HCT116 (cell line): ENCODE measurements around the gene SQSTM1. TPM values are rescaled to one million over a fixed set of nuclear protein-coding genes. Genes with fewer than 3 reads are reported as not detected.

ENCODE experiments used
- ATAC-seq: fragments of 200-7000 bp; cut with Tn5 transposase; 2 replicates; pipeline ENCODE4 v1.9.1; 2020; ENCODE audit warnings: mild to moderate bottlenecking, moderate library complexity
- BruUV-seq: library from RNA; stranded (reverse); fragments of 400-500 nt; replicated peaks from 2 replicates; lab custom pipeline; 2021; lab: Mats Ljungman, UMichigan
- CTCF ChIA-PET: fragments of 300-600 bp; sonication (Branson Sonifier 250); formaldehyde crosslinking; loops from one replicate; lab custom pipeline; 2021; ENCODE audit warnings: antibody characterized with exemption; lab: Charles Lee
- POLR2A ChIA-PET: fragments of 300-600, 350-600 bp; sonication (Branson Sonifier 250); formaldehyde crosslinking; loops from one replicate; lab custom pipeline; 2021; ENCODE audit warnings: antibody characterized with exemption; lab: Charles Lee
- RAD21 ChIA-PET, 2 experiments: fragments of 300-600 bp; sonication (Branson Sonifier 250); formaldehyde crosslinking; loops; one replicate each; lab custom pipeline; 2023; ENCODE audit warnings: low total read pairs in 2 of 2; ENCODE audit not compliant: uncharacterized antibody in 2 of 2, unreplicated experiment in 2 of 2, low non-redundant PET in 1 of 2; lab: Charles Lee
- DNase-seq: peaks from one replicate; pipeline ENCODE4 v3.0.0-alpha.2; 2010; ENCODE audit warnings: low read depth, low spot score
- H2AFZ ChIP-seq: fragments of 200-600 bp; shearing (Covaris generic), sonication (generic); 2 replicates; pipeline ENCODE4 v1.6.1; 2017; ENCODE audit warnings: low read depth, mixed run types, mixed read lengths, antibody characterized with exemption, low read length; ENCODE audit not compliant: poor library complexity, severe bottlenecking
- H3K27ac ChIP-seq: 2 replicates; pipeline ENCODE4 v1.5.1; 2012; ENCODE audit warnings: low read depth, low read length
- H3K27me3 ChIP-seq: fragments of 200-600 bp; sonication (generic); 2 replicates; pipeline ENCODE4 v1.6.1; 2016; ENCODE audit warnings: mixed run types, low read length, mixed read lengths; ENCODE audit not compliant: insufficient read depth
- H3K36me3 ChIP-seq, 2 experiments: fragments of 200-500 bp in 1 of 2; fragments of 200-600 bp in 1 of 2; sonication (Bioruptor generic) in 1 of 2; sonication (generic) in 1 of 2; 2 replicates each; pipeline versions ENCODE4 v1.5.1 to v1.6.1; 2014 to 2016; ENCODE audit warnings: low read length in 2 of 2, inconsistent platforms in 1 of 2, mixed read lengths in 1 of 2, mixed run types in 1 of 2; ENCODE audit not compliant: insufficient read depth in 2 of 2, control insufficient read depth in 1 of 2
- H3K4me1 ChIP-seq, 2 experiments: fragments of 200-600 bp in 1 of 2; sonication (generic) in 1 of 2; 2 replicates each; pipeline versions ENCODE4 v1.5.1 to v1.6.1; 2012 to 2017; ENCODE audit warnings: low read length in 2 of 2, inconsistent platforms in 1 of 2, mild to moderate bottlenecking in 1 of 2, mixed read lengths in 1 of 2, mixed run types in 1 of 2, moderate library complexity in 1 of 2; ENCODE audit not compliant: insufficient read depth in 2 of 2, control insufficient read depth in 1 of 2
- H3K4me2 ChIP-seq: fragments of 200-600 bp; sonication (generic); 2 replicates; pipeline ENCODE4 v1.6.1; 2017; ENCODE audit warnings: mixed run types, low read length, mixed read lengths
- H3K4me3 ChIP-seq, 2 experiments: fragments of 200-600 bp in 1 of 2; sonication (generic) in 1 of 2; replicated peaks in 1 of 2; 2 replicates each; pipeline ENCODE4 v1.5.1; 2011 to 2016; ENCODE audit warnings: low read length in 2 of 2, control low read depth in 1 of 2, low read depth in 1 of 2, mild to moderate bottlenecking in 1 of 2, mixed read lengths in 1 of 2, mixed run types in 1 of 2
- H3K79me2 ChIP-seq: fragments of 200-600 bp; sonication (generic); 2 replicates; pipeline ENCODE4 v1.6.1; 2017; ENCODE audit warnings: mild to moderate bottlenecking, mixed run types, low read length, moderate library complexity, mixed read lengths; ENCODE audit not compliant: insufficient read depth
- H3K9ac ChIP-seq: fragments of 200-600 bp; sonication (generic); 2 replicates; pipeline ENCODE4 v1.6.1; 2016; ENCODE audit warnings: low read length, mixed read lengths
- H3K9me2 ChIP-seq: fragments of 200-600 bp; sonication (generic), shearing (Covaris generic); 2 replicates; pipeline ENCODE4 v1.6.1; 2017; ENCODE audit warnings: mixed run types, mild to moderate bottlenecking, moderate library complexity; ENCODE audit not compliant: insufficient read depth
- H3K9me3 ChIP-seq, 2 experiments: fragments of 200-500 bp in 1 of 2; fragments of 200-600 bp in 1 of 2; sonication (Bioruptor generic) in 1 of 2; sonication (generic) in 1 of 2; 2 replicates each; pipeline ENCODE4 v1.6.1; 2014 to 2017; ENCODE audit warnings: low read length in 2 of 2, mixed read lengths in 2 of 2, inconsistent platforms in 1 of 2, low read depth in 1 of 2, mild to moderate bottlenecking in 1 of 2, mixed run types in 1 of 2, moderate library complexity in 1 of 2; ENCODE audit not compliant: control insufficient read depth in 1 of 2, insufficient read depth in 1 of 2
- H4K20me1 ChIP-seq: fragments of 200-600 bp; sonication (generic), shearing (Covaris generic); 2 replicates; pipeline ENCODE4 v1.6.1; 2017; ENCODE audit warnings: mixed run types, mild to moderate bottlenecking, moderate library complexity; ENCODE audit not compliant: insufficient read depth
- ATF3 ChIP-seq: IDR thresholded peaks from 2 replicates; pipeline ENCODE4 v1.6.1; 2012
- CBX3 ChIP-seq: IDR thresholded peaks from 2 replicates; pipeline ENCODE4 v1.6.1; 2012; ENCODE audit warnings: low read depth
- EGR1 ChIP-seq: IDR thresholded peaks from 2 replicates; pipeline ENCODE4 v1.6.1; 2012; ENCODE audit warnings: low read depth
- ELF1 ChIP-seq: IDR thresholded peaks from 2 replicates; pipeline ENCODE4 v1.6.1; 2012; ENCODE audit warnings: low read depth, borderline replicate concordance
- MAX ChIP-seq: IDR thresholded peaks from 2 replicates; pipeline ENCODE4 v1.6.1; 2012
- POLR2A ChIP-seq: IDR thresholded peaks from 2 replicates; pipeline ENCODE4 v1.7.0; 2011; ENCODE audit warnings: borderline replicate concordance; ENCODE audit not compliant: insufficient read depth, insufficient read length; ENCODE audit errors: extremely low read depth
- POLR2AphosphoS5 ChIP-seq: IDR thresholded peaks from 2 replicates; pipeline ENCODE4 v1.6.1; 2011; ENCODE audit warnings: mild to moderate bottlenecking, low read depth, low read length, moderate library complexity
- REST ChIP-seq: IDR thresholded peaks from 2 replicates; pipeline ENCODE4 v1.6.1; 2012; ENCODE audit warnings: low read depth
- SIN3A ChIP-seq: IDR thresholded peaks from 2 replicates; pipeline ENCODE4 v1.6.1; 2012; ENCODE audit warnings: low read depth
- SP1 ChIP-seq: IDR thresholded peaks from 2 replicates; pipeline ENCODE4 v1.6.1; 2012; ENCODE audit warnings: low read depth
- SRF ChIP-seq: IDR thresholded peaks from 2 replicates; pipeline ENCODE4 v1.6.1; 2012; ENCODE audit warnings: low read depth
- TCF7L2 ChIP-seq: IDR thresholded peaks from 2 replicates; pipeline ENCODE4 v1.7.0; 2011; ENCODE audit warnings: borderline replicate concordance, inconsistent platforms; ENCODE audit not compliant: insufficient read depth, insufficient read length; ENCODE audit errors: extremely low read depth
- YY1 ChIP-seq: IDR thresholded peaks from 2 replicates; pipeline ENCODE4 v1.6.1; 2011; ENCODE audit warnings: low read length, low read depth, moderate library complexity, mild to moderate bottlenecking; ENCODE audit not compliant: insufficient replicate concordance; ENCODE audit errors: extremely low read depth
- ZFX ChIP-seq: fragments of 450-650 bp; IDR thresholded peaks from 2 replicates; pipeline ENCODE4 v1.6.1; 2017
- ZNF274 ChIP-seq: fragments of 200-500 bp; sonication (Bioruptor generic); IDR thresholded peaks from 2 replicates; pipeline ENCODE4 v1.6.1; 2014; ENCODE audit warnings: mild to moderate bottlenecking, low read depth, low read length, inconsistent platforms
- intact Hi-C: fragments of 100-400 bp; cut with micrococcal nuclease; formaldehyde crosslinking; loops from 2 replicates; pipeline ENCODE4 v1.10.0; 2022
- total RNA-seq: library from RNA; stranded (reverse); gene quantifications from one replicate; pipeline ENCODE4 v1.2.1, GENCODE V29; 2021; ENCODE audit not compliant: unreplicated experiment

SQSTM1 gene
- total RNA-seq, 1 experiment from 2014 or later: 299 TPM

- Histone ChIP-seq H3K9me2 (no peaks in the 10 kb centered on the region), H3K27me3 (no peaks in the 10 kb centered on the region)
- POLR2A ChIA-PET: no interaction called here
- no peak for ATAC-seq
- TF ChIP-seq TCF7L2: no peak
- no peak for TF ChIP-seq SP1
- TF ChIP-seq SIN3A: no peak
- TF ChIP-seq YY1: no peak
- TF ChIP-seq REST: no peak
- no peak for TF ChIP-seq POLR2A
- no peak for TF ChIP-seq POLR2AphosphoS5
- no peak for TF ChIP-seq SRF
- TF ChIP-seq EGR1: no peak
- TF ChIP-seq MAX: no peak
- no peak for TF ChIP-seq CBX3
- TF ChIP-seq ATF3: no peak
- no peak for TF ChIP-seq ZFX
- TF ChIP-seq ELF1: no peak
- no peak for TF ChIP-seq ZNF274
- TF ChIP-seq, all 23 proteins: peak for 0
- H3K79me2 ChIP-seq: no peaks in the 10 kb centered on the region
- BruUV-seq: no TSS peak
- intact Hi-C loops: no loop called here
- H3K4me2 ChIP-seq: no peak overlapping the region
- no peaks in the 10 kb centered on the region for H3K4me1 ChIP-seq
- H3K4me3 ChIP-seq: no peak overlapping the region
- H3K36me3 ChIP-seq: peaks cover 30 to 42% of the 10 kb centered on the region in 2 experiments
- DNase-seq: no peak
- H4K20me1 ChIP-seq: no peaks in the 10 kb centered on the region
- no peak overlapping the region for H3K27ac ChIP-seq
- no peak overlapping the region for H2AFZ ChIP-seq
- CTCF ChIA-PET: interaction anchor here (0.6 kb wide), 1 partner anchor 229 kb away, joined by 3 read pairs; no protein-coding TSS in a partner anchor
- no peaks in the 10 kb centered on the region for H3K9me3 ChIP-seq
- RAD21 ChIA-PET: interaction anchor here in 1 of 2 experiments (0.5 kb wide), 1 partner anchor 648 kb away, joined by 4 read pairs; no protein-coding TSS in a partner anchor
- no peak overlapping the region for H3K9ac ChIP-seq
Measured at GRCh38 chr5:179868541-179868940, 47.8 kb downstream of the SQSTM1 start.
